NCI-H226 (cell line): ENCODE data around the gene ZNF850.
"Not testable (repeated sequence)": the region's sequence is repeated elsewhere in the genome, so short reads cannot be mapped to it uniquely, and the experiment has no call there.

Source experiments
- DNase-seq: peaks from one replicate; pipeline ENCODE4 v3.0.0-alpha.2; 2015

Gene ZNF850

GRCh38 chr19:36772311-36773222 lies at the start of gene ZNF850:
Gene ZNF850, minus strand, starts transcription at chr19:36772807. Its CDS starts 10,201 bp downstream, at chr19:36762606.
- peak; percentile 88 for DNase-seq

DNA sequence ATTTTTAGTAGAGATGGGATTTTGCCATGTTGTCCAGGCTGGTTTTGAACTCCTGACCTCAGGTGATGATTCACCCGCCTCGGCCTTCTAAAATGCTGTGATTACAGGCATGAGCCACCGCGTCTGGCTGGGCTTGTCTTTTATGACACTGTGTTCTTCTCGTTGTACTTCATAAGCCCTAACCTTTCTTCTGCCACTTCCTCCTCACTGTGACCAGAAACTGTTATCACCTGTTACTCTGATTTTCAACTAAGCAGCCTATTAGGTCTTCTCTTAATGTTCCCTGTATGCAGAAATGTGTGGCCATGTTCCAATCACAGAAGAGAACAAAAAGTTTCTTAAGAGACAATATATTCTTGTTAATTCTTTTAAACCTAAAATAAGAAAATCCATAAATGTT lies 49.2 kb upstream of the ZNF850 start:
- no peak for DNase-seq

DNA sequence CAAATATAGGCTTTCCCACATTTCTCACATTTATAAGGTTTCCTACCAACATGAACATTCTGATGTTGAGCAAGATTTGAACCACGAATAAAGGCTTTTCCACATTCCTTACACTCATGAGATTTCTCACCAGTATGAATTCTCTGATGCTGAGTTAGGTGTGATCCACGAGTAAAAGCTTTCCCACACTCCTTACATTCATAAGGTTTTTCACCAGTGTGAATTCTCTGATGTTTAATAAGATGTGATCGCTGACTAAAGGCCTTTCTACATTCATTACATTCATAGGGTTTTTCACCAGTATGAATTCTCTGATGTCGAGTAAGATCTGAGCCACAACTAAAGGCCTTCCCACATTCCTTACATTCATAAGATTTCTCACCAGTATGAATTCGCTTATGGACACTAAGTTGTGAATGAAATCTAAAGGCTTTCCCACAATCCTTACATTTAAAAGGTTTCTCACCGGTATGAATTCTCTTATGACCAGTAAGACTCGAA lies 46.6 kb upstream of the ZNF850 start:
- no peak for DNase-seq

DNA sequence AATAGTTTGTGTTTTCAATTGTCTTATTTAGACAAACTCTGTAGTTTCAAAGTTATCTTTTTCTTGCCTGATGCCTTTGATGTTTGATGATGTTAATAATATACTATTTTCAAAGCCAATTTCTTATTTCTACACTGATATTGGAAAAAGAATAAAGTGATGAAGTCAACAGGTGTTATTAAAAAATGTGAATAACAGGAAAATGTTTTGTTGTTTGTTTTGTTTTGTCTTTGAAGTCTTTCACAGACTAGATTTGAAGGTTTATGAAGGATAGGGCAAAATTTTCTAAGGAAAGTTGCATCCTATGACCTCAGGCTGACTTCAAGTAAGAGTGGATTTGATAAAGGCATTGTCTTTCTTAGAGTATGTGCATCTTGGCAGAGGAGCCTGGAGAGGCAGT lies 34.4 kb upstream of the ZNF850 start:
- no peak for DNase-seq

GRCh38 chr19:36805364-36805763 lies 32.8 kb upstream of the ZNF850 start:
- DNase-seq = no peak

GRCh38 chr19:36797786-36798108 lies 25.1 kb upstream of the ZNF850 start:
- no peak for DNase-seq

DNA sequence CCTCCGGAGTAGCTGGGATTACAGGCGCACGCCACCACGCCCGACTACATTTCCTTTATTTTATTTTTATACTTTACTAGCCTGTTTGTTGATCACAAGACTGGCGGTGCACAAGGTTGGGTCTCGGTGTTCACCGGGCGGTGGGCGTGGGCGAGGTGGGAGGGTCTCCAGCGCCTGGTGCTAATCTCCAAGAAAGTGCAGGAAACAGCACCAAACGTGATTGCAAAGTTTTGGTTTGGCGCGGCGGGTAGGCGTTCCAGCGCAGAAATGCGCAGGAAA lies 24.0 kb upstream of the ZNF850 start:
- DNase-seq = no peak

- DNase-seq = not testable (repeated sequence)
These were observed 19.0 kb upstream of the ZNF850 start for GRCh38 chr19:36791420-36792141.

GRCh38 chr19:36775768-36776167 lies 3.2 kb upstream of the ZNF850 start:
- no peak for DNase-seq

- DNase-seq = no peak
These were observed 594 bp upstream of the ZNF850 start for GRCh38 chr19:36773223-36773579.

- DNase-seq = peak; percentile 97
These were observed 1.1 kb downstream of the ZNF850 start for GRCh38 chr19:36771261-36772231.

DNA sequence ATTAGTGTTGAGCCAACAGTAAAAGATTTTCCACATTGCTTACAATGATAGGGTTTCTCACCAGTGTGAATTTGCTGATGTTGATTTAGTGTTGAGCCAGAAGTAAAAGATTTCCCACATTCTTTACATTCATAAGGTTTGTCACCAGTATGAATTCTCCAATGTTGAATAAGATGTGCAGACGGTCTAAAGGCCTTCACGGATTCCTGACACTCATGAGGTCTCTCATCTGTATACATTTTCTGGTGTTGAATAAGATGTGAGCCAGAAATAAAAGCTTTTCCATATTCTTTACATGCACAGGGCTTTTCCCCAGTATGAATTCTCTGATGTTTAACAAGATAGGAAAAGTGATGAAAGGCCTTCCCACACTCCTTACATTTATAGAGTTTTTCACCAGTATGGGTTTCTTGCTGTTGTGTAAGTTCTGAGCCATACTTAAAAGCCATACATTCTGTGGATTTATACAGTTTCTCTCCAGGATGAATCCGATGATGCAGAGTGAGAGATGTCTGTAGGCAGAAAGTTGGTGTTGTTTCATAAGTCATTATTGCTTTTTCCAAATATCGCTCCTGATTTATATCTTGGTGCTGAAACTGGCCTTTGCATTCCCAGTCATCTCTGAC lies 22.4 kb downstream of the ZNF850 start:
- no peak for DNase-seq

GRCh38 chr19:36749613-36750012 lies 23.0 kb downstream of the ZNF850 start:
- DNase-seq = not testable (repeated sequence)

GRCh38 chr19:36748431-36749275 lies 24.0 kb downstream of the ZNF850 start:
- no peak for DNase-seq

DNA sequence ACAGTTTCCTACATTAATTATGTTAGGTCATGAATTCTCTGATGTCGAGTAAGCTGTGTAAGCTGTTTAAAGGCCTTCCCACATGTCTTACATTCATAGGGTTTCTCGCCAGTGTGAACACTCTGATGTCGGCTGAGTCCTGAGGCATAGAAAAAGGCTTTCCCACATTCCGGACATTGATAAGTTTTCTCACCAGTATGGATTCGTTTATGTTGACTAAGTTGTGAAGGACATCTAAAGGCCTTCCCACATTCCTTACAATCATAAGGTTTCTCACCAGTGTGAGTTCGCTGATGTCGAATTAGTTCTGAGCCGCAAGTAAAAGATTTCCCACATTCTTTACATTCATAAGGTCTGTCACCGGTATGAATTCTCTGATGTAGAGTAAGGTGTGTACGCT lies 24.9 kb downstream of the ZNF850 start:
- DNase-seq = no peak

GRCh38 chr19:36745870-36746269 lies 26.7 kb downstream of the ZNF850 start:
- no peak for DNase-seq

DNA sequence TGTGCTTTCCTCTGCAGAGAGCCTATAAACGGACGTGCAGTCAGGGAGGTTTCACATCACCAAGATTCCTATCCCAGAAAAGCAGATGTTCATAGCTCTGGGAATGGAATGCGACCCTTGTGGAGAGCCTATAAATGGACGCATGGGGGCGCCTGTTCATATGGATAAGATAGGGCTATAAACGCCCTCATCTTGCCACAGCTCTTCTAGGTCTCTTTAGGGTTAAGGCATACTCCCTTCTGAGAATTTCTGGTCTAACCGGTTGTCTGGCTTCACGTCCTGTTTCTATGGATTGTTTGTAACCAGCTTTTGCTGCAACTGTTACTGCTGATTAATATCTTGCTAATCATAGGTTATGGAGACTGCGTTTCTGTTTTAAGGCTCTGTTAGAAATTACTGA lies 36.4 kb downstream of the ZNF850 start:
- DNase-seq = not testable (repeated sequence)

DNA sequence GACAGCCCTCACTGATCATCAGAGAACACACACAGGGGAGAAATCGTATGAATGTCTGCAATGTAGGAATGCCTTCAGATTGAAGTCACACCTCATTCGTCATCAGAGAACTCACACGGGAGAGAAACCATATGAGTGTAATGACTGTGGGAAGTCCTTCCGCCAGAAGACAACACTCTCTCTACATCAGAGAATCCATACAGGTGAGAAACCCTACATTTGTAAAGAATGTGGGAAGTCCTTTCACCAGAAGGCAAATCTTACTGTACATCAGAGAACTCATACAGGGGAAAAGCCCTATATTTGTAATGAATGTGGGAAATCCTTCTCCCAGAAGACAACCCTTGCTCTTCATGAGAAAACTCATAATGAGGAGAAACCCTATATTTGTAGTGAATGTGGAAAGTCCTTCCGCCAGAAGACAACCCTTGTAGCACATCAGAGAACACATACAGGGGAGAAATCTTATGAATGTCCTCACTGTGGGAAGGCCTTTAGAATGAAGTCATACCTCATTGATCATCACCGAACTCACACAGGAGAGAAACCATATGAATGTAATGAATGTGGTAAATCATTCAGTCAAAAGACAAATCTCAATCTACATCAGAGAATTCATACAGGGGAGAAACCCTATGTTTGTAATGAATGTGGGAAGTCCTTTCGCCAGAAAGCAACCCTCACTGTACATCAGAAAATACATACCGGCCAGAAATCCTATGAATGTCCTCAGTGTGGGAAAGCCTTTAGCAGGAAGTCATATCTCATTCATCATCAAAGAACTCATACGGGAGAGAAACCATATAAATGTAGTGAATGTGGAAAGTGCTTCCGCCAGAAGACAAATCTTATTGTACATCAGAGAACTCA lies 52.7 kb downstream of the ZNF850 start:
- DNase-seq = no peak

GRCh38 chr19:36709423-36709822 lies 63.2 kb downstream of the ZNF850 start:
- DNase-seq = no peak

- no peak for DNase-seq
These were observed 65.5 kb downstream of the ZNF850 start for GRCh38 chr19:36707134-36707533.

GRCh38 chr19:36688058-36688457 lies 84.5 kb downstream of the ZNF850 start:
- DNase-seq = no peak
